Sigmoid colon (tissue), 4 donors: ENCODE data around the gene TRAIP.

Experiments used
- EP300 ChIP-seq, 4 donors: sonication (generic); formaldehyde crosslinking; IDR thresholded peaks; one replicate each; pipeline ENCODE4 v1.6.1; 2017; ENCODE audit warnings: antibody characterized with exemption in 4 of 4
- POLR2A ChIP-seq, 2 donors: fragments of 450-650 bp; IDR thresholded peaks; one replicate each; pipeline ENCODE4 v1.6.1; 2016; ENCODE audit warnings: antibody characterized with exemption in 2 of 2, mild to moderate bottlenecking in 2 of 2, moderate library complexity in 2 of 2
- TF ChIP-seq, protein P1 (sequence below), 4 experiments: fragments of 450-650 bp in 3 of 4; fragments of 200-600 bp in 1 of 4; IDR thresholded peaks; one replicate each; pipeline ENCODE4 v1.5.1; 2016 to 2019; ENCODE audit warnings: antibody characterized with exemption in 4 of 4, mild to moderate bottlenecking in 3 of 4, moderate library complexity in 2 of 4

DNA sequence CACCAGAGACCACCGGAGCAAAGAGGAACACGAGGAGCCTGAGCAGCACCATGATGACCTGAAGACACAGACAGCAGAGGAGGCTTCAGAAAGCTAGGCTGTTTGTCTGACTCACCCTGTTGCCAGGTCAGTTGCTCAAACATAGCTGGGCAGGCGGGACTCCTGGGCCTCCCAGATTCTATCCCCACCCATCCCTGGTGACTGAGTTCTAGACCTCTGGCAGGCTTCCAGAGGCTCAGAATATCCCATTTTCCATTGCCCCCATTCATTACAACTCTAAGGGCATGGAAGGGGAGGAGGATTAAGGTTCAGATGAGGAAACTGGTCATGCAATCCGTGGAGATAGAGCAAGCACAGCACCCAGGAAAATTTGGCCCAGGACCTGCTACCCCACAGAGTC, 56.6 kb downstream of the TRAIP start, which contains the start of gene CDHR4:
- TF ChIP-seq, protein P1, sequence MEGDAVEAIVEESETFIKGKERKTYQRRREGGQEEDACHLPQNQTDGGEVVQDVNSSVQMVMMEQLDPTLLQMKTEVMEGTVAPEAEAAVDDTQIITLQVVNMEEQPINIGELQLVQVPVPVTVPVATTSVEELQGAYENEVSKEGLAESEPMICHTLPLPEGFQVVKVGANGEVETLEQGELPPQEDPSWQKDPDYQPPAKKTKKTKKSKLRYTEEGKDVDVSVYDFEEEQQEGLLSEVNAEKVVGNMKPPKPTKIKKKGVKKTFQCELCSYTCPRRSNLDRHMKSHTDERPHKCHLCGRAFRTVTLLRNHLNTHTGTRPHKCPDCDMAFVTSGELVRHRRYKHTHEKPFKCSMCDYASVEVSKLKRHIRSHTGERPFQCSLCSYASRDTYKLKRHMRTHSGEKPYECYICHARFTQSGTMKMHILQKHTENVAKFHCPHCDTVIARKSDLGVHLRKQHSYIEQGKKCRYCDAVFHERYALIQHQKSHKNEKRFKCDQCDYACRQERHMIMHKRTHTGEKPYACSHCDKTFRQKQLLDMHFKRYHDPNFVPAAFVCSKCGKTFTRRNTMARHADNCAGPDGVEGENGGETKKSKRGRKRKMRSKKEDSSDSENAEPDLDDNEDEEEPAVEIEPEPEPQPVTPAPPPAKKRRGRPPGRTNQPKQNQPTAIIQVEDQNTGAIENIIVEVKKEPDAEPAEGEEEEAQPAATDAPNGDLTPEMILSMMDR (IDR thresholded peaks at IDR 0.05): no peak
- TF ChIP-seq POLR2A (IDR thresholded peaks at IDR 0.05): no peak
- no peak for TF ChIP-seq EP300 (IDR thresholded peaks at IDR 0.05)
